Measurements from ENCODE around the gene PIMREG.

DNA sequence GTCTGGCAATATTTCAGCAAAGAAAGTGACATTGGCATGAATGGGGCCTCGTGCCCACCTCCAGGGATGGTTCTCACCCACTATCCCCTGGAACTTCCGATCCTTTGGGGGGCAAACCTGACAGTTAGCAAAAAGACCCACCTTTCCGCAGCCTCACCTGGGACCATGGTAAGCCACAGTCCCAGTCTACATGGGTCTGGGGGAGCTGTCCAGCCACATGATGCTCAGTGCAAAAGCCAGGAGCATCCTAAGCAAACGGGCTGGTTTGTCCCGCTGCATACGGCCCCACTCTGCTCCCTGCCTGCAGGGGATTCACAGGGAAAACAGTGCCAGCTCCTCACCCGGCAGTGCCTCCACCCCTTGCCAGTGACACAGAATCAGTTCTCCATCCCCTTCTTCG lies 28.6 kb upstream of the PIMREG start:
- TF ChIP-seq SP1 (IDR thresholded peaks at IDR 0.05) (no peak), FOXK2 (IDR thresholded peaks at IDR 0.05) (no peak), NFRKB (IDR thresholded peaks at IDR 0.05) (no peak), FOXA1 (IDR thresholded peaks at IDR 0.05) (no peak), SUZ12 (IDR thresholded peaks at IDR 0.05) (no peak), BHLHE40 (IDR thresholded peaks at IDR 0.05; ENCODE audit: borderline replicate concordance) (no peak), ELF4 (IDR thresholded peaks at IDR 0.05) (no peak), TARDBP (IDR thresholded peaks at IDR 0.05) (no peak), HDGF (IDR thresholded peaks at IDR 0.05; ENCODE audit: borderline replicate concordance) (no peak), FOXM1 (IDR thresholded peaks at IDR 0.05; ENCODE audit: borderline replicate concordance) (no peak), PKNOX1 (IDR thresholded peaks at IDR 0.05) (no peak), ARNT (IDR thresholded peaks at IDR 0.05) (no peak), ZNF384 (IDR thresholded peaks at IDR 0.05) (no peak)
